Duodenal mucosa (tissue), 2 donors: ENCODE results near the gene PRSS33.

ENCODE experiments used
- H3K27ac ChIP-seq: one replicate; pipeline ENCODE4 v1.7.0; 2013; ENCODE audit warnings: low read depth, low read length
- H3K27me3 ChIP-seq, 2 donors: one replicate each; pipeline ENCODE4 v1.7.0; 2013; ENCODE audit warnings: low read length in 2 of 2, control low read depth in 1 of 2; ENCODE audit not compliant: insufficient read depth in 2 of 2, control insufficient read depth in 1 of 2
- H3K36me3 ChIP-seq, 2 donors: one replicate each; pipeline ENCODE4 v1.7.0; 2013; ENCODE audit warnings: low read length in 2 of 2, control low read depth in 1 of 2; ENCODE audit not compliant: insufficient read depth in 2 of 2, control insufficient read depth in 1 of 2
- H3K4me1 ChIP-seq, 2 donors: one replicate each; pipeline ENCODE4 v1.7.0; 2013; ENCODE audit warnings: low read length in 2 of 2, control low read depth in 1 of 2; ENCODE audit not compliant: insufficient read depth in 2 of 2, control insufficient read depth in 1 of 2
- H3K4me3 ChIP-seq, 2 donors: one replicate each; pipeline ENCODE4 v1.7.0; 2013; ENCODE audit warnings: low read length in 2 of 2, low read depth in 1 of 2
- H3K9ac ChIP-seq, 2 donors: one replicate each; pipeline ENCODE4 v1.7.0; 2013; ENCODE audit warnings: low read length in 2 of 2, low read depth in 1 of 2
- H3K9me3 ChIP-seq, 2 donors: one replicate each; pipeline ENCODE4 v1.7.0; 2013; ENCODE audit warnings: low read length in 2 of 2, control low read depth in 1 of 2; ENCODE audit not compliant: control insufficient read depth in 1 of 2

Gene PRSS33

DNA sequence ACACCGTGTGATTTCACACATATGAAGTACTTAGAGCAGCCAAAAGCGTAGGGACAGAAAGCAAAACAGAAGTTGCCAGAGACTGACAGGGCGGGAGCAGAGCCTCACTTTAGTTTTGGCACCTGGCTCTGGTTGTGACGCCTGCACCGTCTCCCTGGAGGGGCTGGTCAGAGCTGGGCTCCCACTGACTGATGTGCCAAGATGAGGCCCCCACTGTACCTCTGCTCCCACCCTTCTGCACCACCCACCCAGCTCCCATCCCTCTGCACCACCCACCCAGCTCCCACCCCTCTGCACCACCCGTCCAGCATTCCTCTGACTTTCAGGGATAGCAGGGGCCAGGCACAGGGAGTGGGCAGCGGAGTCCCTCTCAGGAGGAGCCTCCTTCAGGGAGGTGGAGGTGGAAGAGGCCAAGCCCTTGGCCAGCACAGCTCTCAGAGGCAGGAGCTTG is 26.4 kb upstream of the PRSS33 start:
- Histone ChIP-seq H3K27ac (no peak overlapping the region), H3K36me3 (no peaks in the 10 kb centered on the region), H3K9me3 (no peaks in the 10 kb centered on the region), H3K27me3 (no peaks in the 10 kb centered on the region), H3K9ac (no peak overlapping the region), H3K4me1 (peaks cover 13 to 19% of the 10 kb centered on the region in 2 donors), H3K4me3 (no peak overlapping the region)

DNA sequence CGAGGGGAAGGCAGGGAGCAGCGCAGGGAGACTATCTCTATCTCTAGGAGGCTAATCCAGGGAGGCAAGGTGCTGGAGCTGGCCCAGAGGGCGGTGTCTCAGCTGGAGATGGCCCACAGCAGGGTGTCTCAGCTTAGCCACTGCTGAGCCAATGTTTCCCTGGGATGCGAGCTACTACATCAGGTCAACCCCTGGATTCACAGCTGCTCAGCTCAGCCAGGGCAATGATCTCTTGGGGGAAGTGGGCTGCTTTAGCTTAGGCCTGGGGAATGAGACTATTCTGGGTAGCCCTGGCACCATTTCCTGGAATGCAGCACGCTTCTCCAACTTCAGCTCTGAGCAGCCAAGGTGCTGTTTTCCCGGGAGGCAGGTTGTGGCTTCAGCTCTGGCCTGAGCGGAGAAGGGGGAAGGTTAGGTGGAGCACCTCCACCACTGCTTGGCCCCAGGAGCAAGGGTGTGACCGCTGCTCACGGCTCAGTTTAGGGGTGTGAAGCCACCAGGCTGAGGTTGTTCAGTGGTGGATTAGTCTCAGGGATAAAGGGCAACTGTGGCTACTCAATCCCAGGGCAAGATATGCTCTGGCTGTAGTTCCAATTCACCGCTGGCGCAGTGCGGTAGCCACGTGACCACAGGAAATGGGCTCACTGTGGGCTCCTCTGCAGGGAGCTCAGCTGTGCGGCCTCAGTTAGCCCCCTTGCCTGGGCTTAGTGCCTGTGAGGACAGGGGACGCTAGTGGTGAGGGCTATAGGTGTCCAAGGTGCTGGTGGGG is 24.5 kb upstream of the PRSS33 start:
- H3K36me3 ChIP-seq = no peaks in the 10 kb centered on the region
- no peaks in the 10 kb centered on the region for H3K27me3 ChIP-seq
- peak overlapping the region; percentile 20 to 25 for H3K9ac ChIP-seq
- peaks cover 13 to 19% of the 10 kb centered on the region in 2 donors for H3K4me1 ChIP-seq
- H3K9me3 ChIP-seq = no peaks in the 10 kb centered on the region
- no peak overlapping the region for H3K4me3 ChIP-seq
- peak overlapping the region; percentile 5 for H3K27ac ChIP-seq

DNA sequence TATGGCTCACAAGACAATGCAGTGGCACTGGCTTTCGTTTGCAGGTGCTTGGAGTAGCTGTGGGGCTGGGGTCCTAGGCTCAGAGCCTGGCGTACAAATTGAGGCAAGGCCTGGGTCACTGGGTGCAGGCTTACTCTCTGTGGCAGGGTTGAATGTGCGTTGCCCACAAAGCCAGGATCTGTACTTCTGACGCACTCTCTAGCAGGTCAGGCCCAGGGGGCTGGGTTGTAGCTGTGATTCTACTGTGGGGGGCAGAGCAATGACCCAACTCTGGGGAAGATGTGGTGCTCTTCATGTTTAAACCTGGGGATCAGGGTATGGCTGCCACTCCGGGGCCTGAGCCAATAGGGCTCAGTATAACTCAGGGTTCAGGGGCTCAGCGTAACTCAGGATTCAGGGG is 23.3 kb upstream of the PRSS33 start:
- Histone ChIP-seq H3K9ac (no peak overlapping the region), H3K27ac (no peak overlapping the region), H3K4me1 (peaks cover 13 to 17% of the 10 kb centered on the region in 2 donors), H3K36me3 (no peaks in the 10 kb centered on the region), H3K27me3 (peaks cover 0 to 2% of the 10 kb centered on the region in 2 donors), H3K4me3 (no peak overlapping the region), H3K9me3 (no peaks in the 10 kb centered on the region)

DNA sequence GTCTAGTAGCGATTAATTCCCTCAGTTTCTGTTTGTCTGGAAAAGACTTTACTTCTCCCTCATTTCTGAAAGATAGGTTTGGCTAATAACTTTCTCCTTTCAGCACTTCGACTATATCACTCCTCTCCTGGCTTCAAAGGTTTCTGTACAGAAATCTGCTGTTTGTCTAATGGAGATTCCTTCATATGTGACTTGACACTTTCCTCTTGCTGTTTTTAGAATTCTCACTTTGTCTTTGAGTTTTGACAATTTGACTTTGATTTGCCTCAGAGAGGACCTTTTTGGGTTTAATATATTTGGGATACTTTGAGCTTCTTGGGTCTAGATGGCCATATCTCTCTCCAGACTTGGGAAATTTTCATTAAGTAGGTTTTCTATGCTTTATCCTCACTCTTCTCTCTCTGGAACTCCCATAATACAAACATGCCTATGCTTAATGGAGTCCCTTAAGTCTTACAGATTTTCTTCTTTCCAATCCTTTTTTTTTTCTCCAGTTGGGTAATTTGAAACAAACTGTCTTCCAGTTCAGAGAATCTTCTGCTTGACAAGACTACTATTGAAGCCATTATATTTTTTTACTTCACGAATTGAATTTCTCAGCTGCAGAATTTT is 21.9 kb upstream of the PRSS33 start:
- peaks cover 0 to 5% of the 10 kb centered on the region in 2 donors for H3K27me3 ChIP-seq
- H3K9ac ChIP-seq = no peak overlapping the region
- no peak overlapping the region for H3K27ac ChIP-seq
- peaks cover 1 to 2% of the 10 kb centered on the region in 2 donors for H3K9me3 ChIP-seq
- H3K36me3 ChIP-seq = no peaks in the 10 kb centered on the region
- H3K4me3 ChIP-seq = no peak overlapping the region
- peaks cover 10 to 13% of the 10 kb centered on the region in 2 donors for H3K4me1 ChIP-seq

DNA sequence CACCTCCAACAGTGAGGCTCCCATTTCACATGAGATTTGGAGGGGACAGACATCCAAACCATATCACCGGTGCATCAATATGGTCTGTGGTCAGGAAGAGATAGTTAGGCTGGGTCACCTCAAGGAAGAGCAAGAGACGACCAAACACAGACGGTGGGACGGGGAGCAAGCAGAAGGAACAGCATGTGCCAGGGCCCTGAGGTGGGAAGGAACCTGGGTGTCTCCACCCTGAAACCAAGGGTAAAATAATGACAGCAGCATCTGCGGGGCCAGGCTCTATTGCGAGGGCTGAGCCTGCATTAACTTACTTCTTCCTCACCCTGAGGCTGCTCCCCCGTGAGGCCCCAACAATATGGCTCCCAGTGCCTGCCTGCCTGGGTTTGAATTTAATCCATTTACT is 20.8 kb upstream of the PRSS33 start:
- Histone ChIP-seq H3K4me1 (peaks cover 10 to 13% of the 10 kb centered on the region in 2 donors), H3K36me3 (no peaks in the 10 kb centered on the region), H3K9me3 (peaks cover 10% of the 10 kb centered on the region in 2 donors), H3K4me3 (no peak overlapping the region), H3K27me3 (peaks cover 0 to 5% of the 10 kb centered on the region in 2 donors), H3K27ac (no peak overlapping the region), H3K9ac (no peak overlapping the region)

DNA sequence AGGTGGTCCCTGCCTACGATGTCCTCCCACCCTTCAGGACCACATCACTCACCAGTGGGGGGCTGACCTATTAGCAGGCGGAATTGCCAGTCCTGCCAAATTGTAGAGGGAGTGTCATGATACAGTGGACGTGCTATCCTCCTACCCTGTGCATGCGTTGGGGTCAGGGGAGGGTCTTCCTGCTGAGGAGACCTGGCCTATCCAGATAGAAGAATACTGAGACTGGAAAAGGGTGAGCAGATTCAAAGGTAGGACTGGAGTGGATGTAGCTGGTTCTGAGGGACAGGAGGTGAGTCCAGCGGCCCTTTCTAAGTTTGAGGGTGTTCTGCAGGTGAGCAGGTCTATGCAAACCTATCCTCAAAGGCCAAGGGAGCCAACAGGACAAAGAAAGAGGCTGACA is 18.9 kb upstream of the PRSS33 start:
- H3K4me3 ChIP-seq = no peak overlapping the region
- peaks cover 0 to under 1% of the 10 kb centered on the region in 2 donors for H3K4me1 ChIP-seq
- H3K9me3 ChIP-seq = peaks cover 10% of the 10 kb centered on the region in 2 donors
- no peak overlapping the region for H3K9ac ChIP-seq
- no peak overlapping the region for H3K27ac ChIP-seq
- no peaks in the 10 kb centered on the region for H3K36me3 ChIP-seq
- peaks cover 0 to 5% of the 10 kb centered on the region in 2 donors for H3K27me3 ChIP-seq

DNA sequence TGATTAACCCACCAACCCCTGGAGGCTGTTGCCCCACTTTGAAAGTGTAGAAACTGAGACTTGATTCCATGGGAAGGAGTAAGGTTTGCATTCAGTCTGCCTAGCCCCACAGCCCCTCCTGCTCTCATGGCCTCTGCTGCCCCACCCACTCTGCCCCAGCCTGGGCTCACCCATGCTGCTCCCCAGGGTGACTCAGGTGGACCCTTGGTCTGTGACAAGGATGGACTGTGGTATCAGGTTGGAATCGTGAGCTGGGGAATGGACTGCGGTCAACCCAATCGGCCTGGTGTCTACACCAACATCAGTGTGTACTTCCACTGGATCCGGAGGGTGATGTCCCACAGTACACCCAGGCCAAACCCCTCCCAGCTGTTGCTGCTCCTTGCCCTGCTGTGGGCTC is 17.4 kb upstream of the PRSS33 start:
- no peak overlapping the region for H3K4me3 ChIP-seq
- peaks cover 0 to 5% of the 10 kb centered on the region in 2 donors for H3K27me3 ChIP-seq
- H3K9ac ChIP-seq = no peak overlapping the region
- peaks cover 10% of the 10 kb centered on the region in 2 donors for H3K9me3 ChIP-seq
- H3K27ac ChIP-seq = no peak overlapping the region
- H3K36me3 ChIP-seq = no peaks in the 10 kb centered on the region
- H3K4me1 ChIP-seq = peaks cover 0 to 4% of the 10 kb centered on the region in 2 donors

DNA sequence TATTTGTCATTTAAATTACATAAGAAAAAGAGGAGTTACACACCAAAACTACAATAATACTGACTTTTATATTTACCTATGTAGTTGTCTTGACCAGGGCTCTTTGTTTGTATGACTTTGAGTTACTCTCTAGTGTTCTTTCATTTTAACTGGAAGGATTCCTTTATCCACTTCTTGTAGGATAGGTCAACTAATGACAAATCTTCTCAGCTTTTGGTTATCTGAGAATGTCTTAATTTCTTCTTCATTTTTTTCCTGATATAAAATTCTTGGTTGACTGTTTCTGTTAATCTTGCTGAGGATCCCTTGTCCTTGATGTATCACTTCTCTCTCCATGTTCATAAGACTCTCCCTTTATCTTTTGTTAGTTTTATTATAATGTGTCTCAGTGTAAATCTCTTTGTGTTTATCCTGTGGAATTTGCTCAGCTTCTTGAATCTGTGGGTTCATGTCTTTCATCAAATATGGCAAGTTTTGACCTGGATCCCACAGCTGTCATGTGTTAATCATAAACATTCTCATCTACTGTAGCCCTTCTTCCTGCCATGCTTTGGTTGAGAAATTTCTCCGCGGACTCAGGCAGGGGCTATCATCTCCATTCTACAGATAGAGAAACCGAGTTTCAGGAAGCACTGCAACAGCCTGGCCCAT is 16.3 kb upstream of the PRSS33 start:
- no peak overlapping the region for H3K9ac ChIP-seq
- peaks cover 10% of the 10 kb centered on the region in 2 donors for H3K9me3 ChIP-seq
- peaks cover 0 to 6% of the 10 kb centered on the region in 2 donors for H3K4me1 ChIP-seq
- H3K27ac ChIP-seq = no peak overlapping the region
- H3K36me3 ChIP-seq = no peaks in the 10 kb centered on the region
- H3K27me3 ChIP-seq = peaks cover 0 to 5% of the 10 kb centered on the region in 2 donors
- no peak overlapping the region for H3K4me3 ChIP-seq

DNA sequence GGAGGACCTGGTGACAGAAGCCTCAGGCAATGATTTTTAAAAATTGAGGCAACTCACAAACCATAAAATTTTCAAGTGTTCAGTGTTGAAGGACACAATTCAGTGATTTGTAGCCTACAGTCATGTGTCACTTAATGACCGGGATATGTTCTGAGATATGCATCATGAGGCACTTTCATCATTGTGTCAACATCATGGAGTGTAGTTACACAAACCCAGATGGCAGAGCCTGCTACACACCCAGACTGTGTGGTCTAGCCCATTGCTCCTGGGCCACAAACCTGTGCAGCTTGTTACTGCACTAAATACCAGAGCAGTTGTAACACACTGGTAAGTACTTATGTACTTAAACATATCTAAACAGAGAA is 12.5 kb upstream of the PRSS33 start:
- Histone ChIP-seq H3K27me3 (no peaks in the 10 kb centered on the region), H3K4me3 (no peak overlapping the region), H3K9ac (no peak overlapping the region), H3K4me1 (peaks cover 3 to 17% of the 10 kb centered on the region in 2 donors), H3K9me3 (peaks cover 10% of the 10 kb centered on the region in 2 donors), H3K27ac (no peak overlapping the region), H3K36me3 (no peaks in the 10 kb centered on the region)

DNA sequence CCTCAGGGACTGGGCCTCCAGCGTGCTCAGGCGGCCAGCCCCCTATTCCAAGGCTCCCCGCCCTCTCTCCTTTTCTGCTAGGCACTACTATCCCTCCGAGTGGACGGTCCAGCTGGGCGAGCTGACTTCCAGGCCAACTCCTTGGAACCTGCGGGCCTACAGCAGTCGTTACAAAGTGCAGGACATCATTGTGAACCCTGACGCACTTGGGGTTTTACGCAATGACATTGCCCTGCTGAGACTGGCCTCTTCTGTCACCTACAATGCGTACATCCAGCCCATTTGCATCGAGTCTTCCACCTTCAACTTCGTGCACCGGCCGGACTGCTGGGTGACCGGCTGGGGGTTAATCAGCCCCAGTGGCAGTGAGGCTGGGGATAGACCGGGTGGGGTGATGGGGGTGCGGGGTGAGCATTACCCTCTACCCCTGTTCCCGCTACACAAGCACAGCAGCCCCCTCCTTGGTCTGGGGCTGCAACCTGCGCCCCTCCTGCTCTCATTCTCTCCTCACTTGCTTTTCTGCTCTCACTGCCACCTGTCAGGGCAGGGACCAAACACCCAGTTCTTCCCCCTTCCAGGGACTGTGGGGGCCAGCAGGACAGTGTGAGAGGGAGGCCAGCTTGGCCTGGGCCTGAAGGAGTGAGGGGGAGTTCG is 12.0 kb upstream of the PRSS33 start:
- Histone ChIP-seq H3K9ac (no peak overlapping the region), H3K27ac (no peak overlapping the region), H3K4me1 (peaks cover 7 to 17% of the 10 kb centered on the region in 2 donors), H3K4me3 (no peak overlapping the region), H3K36me3 (no peaks in the 10 kb centered on the region), H3K9me3 (peaks cover 9% of the 10 kb centered on the region in 2 donors), H3K27me3 (no peaks in the 10 kb centered on the region)
